B cell (primary cell): ENCODE data around the gene CHST8. TPM values are rescaled to one million over a fixed set of nuclear protein-coding genes. Genes with fewer than 3 reads are reported as not detected.

Experiments used
- ATAC-seq: fragments of 200-7000 bp; cut with Tn5 transposase; one replicate; pipeline ENCODE4 v1.10.0; 2021; ENCODE audit warnings: low read depth, mild to moderate bottlenecking, moderate number of reproducible peaks, moderate library complexity
- CTCF ChIA-PET: fragments of 350-600 bp; sonication (Branson Sonifier 250); formaldehyde crosslinking; loops from one replicate; lab custom pipeline; 2021; ENCODE audit warnings: antibody characterized with exemption, inconsistent platforms; lab: Charles Lee
- POLR2A ChIA-PET: fragments of 350-600 bp; sonication (Branson Sonifier 250); formaldehyde crosslinking; loops from one replicate; lab custom pipeline; 2021; ENCODE audit warnings: antibody characterized with exemption; lab: Charles Lee
- DNase-seq: peaks from one replicate; pipeline ENCODE4 v3.0.0; 2013
- H2AFZ ChIP-seq: 2 replicates; pipeline ENCODE4 v1.6.1; 2012; ENCODE audit warnings: mild to moderate bottlenecking, low read depth, low read length; ENCODE audit not compliant: insufficient read depth, poor library complexity, severe bottlenecking
- H3K27ac ChIP-seq, 2 donors: 1 replicate in 1 of 2; 2 replicates in 1 of 2; pipeline ENCODE4 v1.5.1; 2012 to 2013; ENCODE audit warnings: low read length in 2 of 2, mild to moderate bottlenecking in 2 of 2, moderate library complexity in 1 of 2
- H3K27me3 ChIP-seq, 4 experiments: fragments of 200-600 bp in 1 of 4; sonication (generic) in 1 of 4; replicated peaks in 1 of 4; 1 replicate in 2 of 4; 2 replicates in 2 of 4; pipeline versions ENCODE4 v1.6.1 to v1.7.0; 2013 to 2016; ENCODE audit warnings: low read length in 3 of 4, mild to moderate bottlenecking in 2 of 4, mixed read lengths in 1 of 4, moderate library complexity in 1 of 4; ENCODE audit not compliant: insufficient read depth in 4 of 4, control insufficient read depth in 3 of 4; ENCODE audit errors: control extremely low read depth in 1 of 4
- H3K36me3 ChIP-seq, 2 experiments: replicated peaks in 1 of 2; 1 replicate in 1 of 2; 2 replicates in 1 of 2; pipeline versions ENCODE4 v1.6.1 to v1.7.1; 2013; ENCODE audit warnings: low read length in 1 of 2; ENCODE audit not compliant: insufficient read depth in 2 of 2, control insufficient read depth in 1 of 2; ENCODE audit errors: control extremely low read depth in 1 of 2, extremely low read depth in 1 of 2
- H3K4me1 ChIP-seq, 2 donors: fragments of 200-600 bp in 1 of 2; sonication (generic) in 1 of 2; 1 replicate in 1 of 2; 2 replicates in 1 of 2; pipeline versions ENCODE4 v1.5.1 to v1.6.1; 2013 to 2017; ENCODE audit warnings: low read length in 2 of 2; ENCODE audit not compliant: control insufficient read depth in 2 of 2, insufficient read depth in 2 of 2
- H3K4me2 ChIP-seq: replicated peaks from 2 replicates; pipeline ENCODE3; 2012; ENCODE audit warnings: mild to moderate bottlenecking, low read depth, low read length; ENCODE audit not compliant: poor library complexity, severe bottlenecking
- H3K4me3 ChIP-seq, 5 experiments: fragments of 200-600 bp in 1 of 5; sonication (generic) in 1 of 5; 1 replicate in 3 of 5; 2 replicates in 2 of 5; pipeline versions ENCODE4 v1.5.1 to v1.7.0; 2011 to 2016; ENCODE audit warnings: low read length in 4 of 5, mild to moderate bottlenecking in 4 of 5, low read depth in 2 of 5, control low read depth in 1 of 5, moderate library complexity in 1 of 5; ENCODE audit not compliant: insufficient read depth in 1 of 5; ENCODE audit errors: control extremely low read depth in 1 of 5, extremely low read depth in 1 of 5
- H3K79me2 ChIP-seq: fragments of 200-600 bp; sonication (generic); one replicate; pipeline ENCODE4 v1.6.0; 2016; ENCODE audit warnings: low read length; ENCODE audit not compliant: control insufficient read depth, insufficient read depth
- H3K9ac ChIP-seq: fragments of 200-600 bp; sonication (generic); 2 replicates; pipeline ENCODE4 v1.6.1; 2017; ENCODE audit warnings: mild to moderate bottlenecking, low read length, moderate library complexity
- H3K9me3 ChIP-seq, 3 donors: one replicate each; pipeline versions ENCODE4 v1.6.1 to v1.7.1; 2013; ENCODE audit warnings: low read length in 2 of 3; ENCODE audit not compliant: control insufficient read depth in 2 of 3, insufficient read depth in 1 of 3; ENCODE audit errors: control extremely low read depth in 1 of 3
- H4K20me1 ChIP-seq: 2 replicates; pipeline ENCODE4 v1.6.0; 2012; ENCODE audit warnings: mild to moderate bottlenecking, low read length; ENCODE audit not compliant: insufficient read depth, control insufficient read depth, poor library complexity, severe bottlenecking
- H3K27ac Mint-ChIP-seq: one replicate; pipeline ENCODE4 v1.8.0; 2021; ENCODE audit warnings: mixed read lengths
- H3K27me3 Mint-ChIP-seq: one replicate; pipeline ENCODE4 v1.8.0; 2021; ENCODE audit warnings: mixed read lengths
- H3K4me1 Mint-ChIP-seq: one replicate; pipeline ENCODE4 v1.8.0; 2021; ENCODE audit warnings: mixed read lengths
- H3K4me3 Mint-ChIP-seq: one replicate; pipeline ENCODE4 v1.8.0; 2021; ENCODE audit warnings: mixed read lengths
- H3K9me3 Mint-ChIP-seq: one replicate; pipeline ENCODE4 v1.8.0; 2022; ENCODE audit warnings: mixed read lengths; ENCODE audit not compliant: insufficient read depth
- CTCF ChIP-seq: fragments of 200-600 bp; IDR thresholded peaks from one replicate; pipeline ENCODE4 v1.8.0; 2022; ENCODE audit warnings: antibody characterized with exemption, mild to moderate bottlenecking
- EZH2 ChIP-seq: IDR thresholded peaks from 2 replicates; pipeline ENCODE4 v1.6.1; 2012; ENCODE audit warnings: borderline replicate concordance, low read depth, mild to moderate bottlenecking, moderate library complexity, low read length; ENCODE audit not compliant: insufficient read depth, poor library complexity, severe bottlenecking
- WGBS: methylation state at CpG from one replicate; pipeline ENCODE4 v1.1.5; 2013; ENCODE audit warnings: missing lambda C conversion rate; ENCODE audit not compliant: insufficient coverage; 5-methylcytosine and 5-hydroxymethylcytosine counted together
- intact Hi-C: fragments of 100-400 bp; cut with micrococcal nuclease; formaldehyde crosslinking; loops from one replicate; pipeline ENCODE4 v1.10.0; 2022
- polyA plus RNA-seq: library from polyadenylated mRNA; depleted of rRNA; stranded (reverse); fragments of >200 nt; gene quantifications from 2 replicates; pipeline ENCODE4 v1.2.3, GENCODE V29; 2012
- total RNA-seq, 2 donors: library from RNA; stranded (reverse); fragments of 120-200 nt in 1 of 2; gene quantifications; 1 replicate in 1 of 2; 2 replicates in 1 of 2; pipeline versions ENCODE4 v1.2.3 to v1.2.4, GENCODE V29; 2013 to 2022

Gene CHST8
- total and polyA plus RNA-seq, 2 donors (not counting 1 experiment from before 2014, with no cell fraction given), result not detected

- no peak overlapping the region for H2AFZ ChIP-seq
- H4K20me1 ChIP-seq, result no peaks in the 10 kb centered on the region
- Mint-ChIP-seq H3K4me3 (no peak overlapping the region), H3K4me1 (no peaks in the 10 kb centered on the region), H3K27ac (no peak overlapping the region), H3K9me3 (peaks cover 2% of the 10 kb centered on the region), H3K27me3 (peaks cover 3% of the 10 kb centered on the region)
- no peak overlapping the region for H3K27ac ChIP-seq
- H3K79me2 ChIP-seq, result no peaks in the 10 kb centered on the region
- DNase-seq (no peak), ATAC-seq (no peak)
- H3K4me2 ChIP-seq, result no peak overlapping the region
- H3K27me3 ChIP-seq, result peaks cover 0 to 2% (median 0%) of the 10 kb centered on the region in 4 experiments
- no peak overlapping the region for H3K9ac ChIP-seq
- H3K36me3 ChIP-seq, result no peaks in the 10 kb centered on the region
- no peak for TF ChIP-seq EZH2
- TF ChIP-seq CTCF, result no peak
- H3K4me3 ChIP-seq, result no peak overlapping the region
- H3K9me3 ChIP-seq, result peaks cover 0 to 10% (median 0%) of the 10 kb centered on the region in 3 donors
- intact Hi-C loops, result no loop called here
- ChIA-PET POLR2A (no interaction called here), CTCF (no interaction called here)
- H3K4me1 ChIP-seq, result no peaks in the 10 kb centered on the region
- WGBS, result 56% methylated on average over 1 of the region's 3 CpGs
These were observed 113.2 kb downstream of the CHST8 start for GRCh38 chr19:33734913-33735312.

DNA sequence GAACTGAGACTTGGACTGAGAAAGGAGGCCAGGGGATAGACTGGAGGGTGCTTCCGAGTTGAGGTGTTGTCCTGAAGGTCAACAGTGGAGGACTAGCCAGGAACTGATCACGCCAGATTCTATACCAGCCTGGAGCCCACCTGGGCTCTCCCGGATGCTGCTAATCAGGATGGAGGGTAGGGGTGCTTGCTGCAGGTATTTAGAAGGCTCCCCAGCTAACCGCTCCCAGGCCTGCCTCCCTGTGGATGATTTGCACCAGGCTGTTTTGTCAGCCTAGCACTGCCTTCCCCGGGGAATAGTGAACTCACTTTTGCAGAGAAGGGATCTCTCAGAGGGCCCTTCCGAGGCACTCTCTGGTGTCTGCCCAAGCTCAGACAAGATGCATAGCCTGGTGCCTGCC, 114.4 kb downstream of the CHST8 start:
- CTCF ChIA-PET, result no interaction called here

More for the DNA sequence above, 114.4 kb downstream of the CHST8 start:
- Mint-ChIP-seq H3K9me3 (peaks cover 2% of the 10 kb centered on the region), H3K27me3 (peaks cover 3% of the 10 kb centered on the region), H3K4me1 (no peaks in the 10 kb centered on the region), H3K4me3 (no peak overlapping the region), H3K27ac (no peak overlapping the region)
- no peak for DNase-seq
- Histone ChIP-seq H3K4me3 (no peak overlapping the region), H3K9ac (no peak overlapping the region), H3K27me3 (peaks cover 0 to 2% (median 0%) of the 10 kb centered on the region in 4 experiments), H3K4me1 (no peaks in the 10 kb centered on the region), H4K20me1 (no peaks in the 10 kb centered on the region), H2AFZ (no peak overlapping the region), H3K79me2 (no peaks in the 10 kb centered on the region), H3K4me2 (no peak overlapping the region), H3K36me3 (no peaks in the 10 kb centered on the region), H3K9me3 (peaks cover 0 to 17% (median 0%) of the 10 kb centered on the region in 3 donors), H3K27ac (no peak overlapping the region)
- no peak for ATAC-seq
- POLR2A ChIA-PET, result no interaction called here
- intact Hi-C loops, result no loop called here
- no peak for TF ChIP-seq CTCF
- no peak for TF ChIP-seq EZH2
- WGBS, result 60% methylated on average over 6 of the region's 6 CpGs
